NOMO-1 treated with DMSO at 0.1 percent for 48 hours (cell line): ENCODE measurements around the gene LRSAM1.

Experiments
- DNase-seq: peaks from one replicate; lab custom pipeline; 2025; ENCODE audit not compliant: unreplicated experiment; lab: John Stamatoyannopoulos, UW

LRSAM1 gene

DNA sequence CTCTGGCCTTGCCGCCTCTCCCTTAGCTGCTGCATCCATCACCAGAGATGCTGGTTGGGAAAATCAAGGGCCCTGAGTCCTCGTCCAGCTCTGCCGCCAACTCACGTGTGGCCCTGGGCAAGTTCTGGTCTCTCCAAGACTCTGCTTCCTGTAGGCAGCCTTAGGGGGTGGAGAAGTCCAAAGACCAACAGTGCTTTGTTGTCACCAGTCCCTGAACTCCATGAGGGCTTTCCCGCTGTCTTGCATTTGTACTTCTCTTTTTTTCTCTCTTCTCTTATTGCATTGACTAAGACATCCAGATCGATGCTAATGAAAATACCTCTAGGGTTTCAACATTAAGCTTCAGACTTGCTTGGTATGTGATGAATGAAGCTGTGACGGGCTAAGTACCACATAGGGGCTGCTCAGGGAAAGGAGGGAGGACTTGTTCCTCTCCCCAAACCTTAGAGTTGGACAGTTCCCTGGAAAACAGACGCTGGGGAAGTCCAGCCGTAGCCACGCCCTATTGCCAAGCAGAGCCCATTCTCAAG, 97.1 kb downstream of the LRSAM1 start:
- DNase-seq = no peak

DNA sequence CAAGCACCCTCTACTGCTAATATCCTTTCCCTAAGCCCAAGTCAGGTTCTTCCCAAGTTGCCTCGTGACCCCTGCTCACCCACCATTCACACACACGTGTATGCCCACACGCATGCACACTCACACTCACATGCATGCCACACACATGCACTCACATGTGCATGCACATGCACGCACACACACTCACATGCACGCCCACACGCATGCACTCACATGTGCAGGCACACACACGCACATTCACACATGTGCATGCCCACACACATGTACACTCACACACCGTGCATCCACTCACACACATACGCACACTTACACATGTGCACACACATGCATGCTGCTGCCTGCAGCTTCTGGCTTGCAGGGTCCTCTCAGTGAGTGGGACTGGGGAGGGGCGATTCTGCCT, 97.9 kb downstream of the LRSAM1 start:
- DNase-seq = no peak

DNA sequence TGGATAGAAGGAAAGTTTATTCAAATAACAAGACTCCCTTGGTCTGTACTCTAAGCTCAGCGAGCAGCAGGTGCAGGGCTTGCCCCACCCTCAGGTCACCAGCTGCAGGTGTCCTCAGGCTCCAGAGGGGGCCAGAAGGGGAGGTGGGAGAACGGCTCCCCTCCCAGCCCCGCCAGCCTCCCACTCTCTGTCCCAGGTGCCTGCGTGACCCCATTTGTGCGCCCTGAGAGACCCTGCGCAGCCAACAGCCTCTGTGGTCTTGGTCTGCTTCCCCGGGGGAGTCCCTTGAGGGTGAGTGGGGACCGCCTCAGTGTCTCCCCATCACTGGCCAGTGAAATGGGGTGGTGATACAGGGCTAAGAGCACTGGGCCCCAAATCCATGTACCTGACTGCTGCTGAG, 98.4 kb downstream of the LRSAM1 start:
- DNase-seq = no peak

DNA sequence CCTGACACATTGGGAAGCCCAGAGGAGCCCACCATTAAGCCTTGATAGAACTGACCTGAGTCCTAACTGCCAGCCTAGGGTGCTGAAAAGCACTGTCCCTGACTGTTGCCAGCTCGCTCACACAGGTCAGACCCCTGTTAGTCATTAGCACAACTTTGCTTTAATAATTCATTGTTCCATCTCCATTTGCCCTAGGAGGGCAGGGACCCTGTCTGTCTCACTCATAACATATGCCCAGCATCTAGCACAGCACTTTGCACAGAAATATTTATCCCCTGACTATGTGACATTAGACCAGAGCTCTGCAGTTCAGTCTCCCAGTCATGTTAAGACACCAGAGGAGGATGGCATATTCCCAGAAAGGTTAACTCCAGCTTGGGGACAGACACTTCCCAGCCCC, 99.0 kb downstream of the LRSAM1 start:
- no peak for DNase-seq

DNA sequence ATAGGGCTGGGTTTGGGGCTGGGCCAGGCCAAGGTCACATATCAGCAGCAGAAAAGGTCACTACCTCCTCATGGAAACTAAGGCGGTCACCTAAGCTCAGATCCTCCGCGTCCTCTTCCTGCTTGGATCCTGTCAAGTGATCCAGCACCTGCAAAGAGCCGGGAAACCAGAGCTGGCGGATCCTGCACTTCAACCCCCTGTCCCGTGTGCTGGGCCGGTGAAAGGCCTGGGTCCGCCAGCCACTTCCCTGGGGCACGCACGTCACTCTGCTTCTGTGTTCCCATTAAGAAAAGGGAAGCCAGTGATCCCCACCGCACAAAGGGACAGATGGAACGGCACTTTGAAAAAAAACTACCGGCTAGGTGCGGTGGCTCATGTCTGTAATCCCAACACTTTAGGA, 99.4 kb downstream of the LRSAM1 start:
- no peak for DNase-seq
